Stimulated activated memory B cell treated with anti-CD40 and anti-IgM and Interleukin-4, amounts not matched to agents 10 μg/mL and 1 μg/mL and 100 μg/mL, for 72 hours (primary cell): ENCODE data around the gene ADARB2.
"Not testable (repeated sequence)": the region's sequence is repeated elsewhere in the genome, so short reads cannot be mapped to it uniquely, and the experiment has no call there.

Source experiments
- ATAC-seq: fragments of 150-1000 bp; cut with Tn5 transposase; 2 replicates; pipeline ENCODE4 v1.10.0; 2021
- H3K27ac Mint-ChIP-seq: one replicate; pipeline ENCODE4 v1.8.0; 2022; ENCODE audit warnings: mild to moderate bottlenecking, mixed read lengths
- H3K27me3 Mint-ChIP-seq: one replicate; pipeline ENCODE4 v1.8.0; 2022; ENCODE audit warnings: mixed read lengths
- H3K36me3 Mint-ChIP-seq: one replicate; pipeline ENCODE4 v1.8.0; 2022; ENCODE audit warnings: mixed read lengths
- H3K4me1 Mint-ChIP-seq: one replicate; pipeline ENCODE4 v1.8.0; 2022; ENCODE audit warnings: mixed read lengths
- H3K4me3 Mint-ChIP-seq: one replicate; pipeline ENCODE4 v1.8.0; 2022; ENCODE audit warnings: mild to moderate bottlenecking, moderate library complexity, mixed read lengths
- H3K9me3 Mint-ChIP-seq: one replicate; pipeline ENCODE4 v1.8.0; 2022; ENCODE audit warnings: mixed read lengths

Gene ADARB2

DNA sequence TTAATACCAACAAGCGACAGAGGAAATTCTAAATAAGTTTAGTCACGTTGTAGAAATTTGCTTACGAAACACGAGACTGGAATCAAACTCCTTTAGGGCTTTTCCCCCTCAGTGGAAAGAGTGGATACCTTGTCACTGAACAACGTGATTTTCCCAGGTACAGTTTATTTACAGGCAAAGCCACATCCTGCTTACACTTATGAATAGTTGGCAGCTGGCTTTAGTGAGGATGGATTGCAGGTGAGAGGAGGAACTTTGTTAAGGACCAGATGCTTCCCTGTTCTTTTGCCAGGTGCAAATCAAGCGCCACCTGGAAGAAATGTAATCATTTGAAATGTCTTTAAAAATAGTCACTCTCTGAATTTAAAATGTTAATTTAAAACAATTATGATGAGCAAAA is 282.4 kb downstream of the ADARB2 start:
- no peaks in the 10 kb centered on the region for H3K27me3 Mint-ChIP-seq
- H3K4me1 Mint-ChIP-seq = peaks cover 60% of the 10 kb centered on the region
- H3K4me3 Mint-ChIP-seq = peak overlapping the region; percentile 6
- peak overlapping the region; percentile 61 for H3K27ac Mint-ChIP-seq
- peak; percentile 29 for ATAC-seq
- peaks cover 22% of the 10 kb centered on the region for H3K9me3 Mint-ChIP-seq
- H3K36me3 Mint-ChIP-seq = peaks cover 19% of the 10 kb centered on the region

DNA sequence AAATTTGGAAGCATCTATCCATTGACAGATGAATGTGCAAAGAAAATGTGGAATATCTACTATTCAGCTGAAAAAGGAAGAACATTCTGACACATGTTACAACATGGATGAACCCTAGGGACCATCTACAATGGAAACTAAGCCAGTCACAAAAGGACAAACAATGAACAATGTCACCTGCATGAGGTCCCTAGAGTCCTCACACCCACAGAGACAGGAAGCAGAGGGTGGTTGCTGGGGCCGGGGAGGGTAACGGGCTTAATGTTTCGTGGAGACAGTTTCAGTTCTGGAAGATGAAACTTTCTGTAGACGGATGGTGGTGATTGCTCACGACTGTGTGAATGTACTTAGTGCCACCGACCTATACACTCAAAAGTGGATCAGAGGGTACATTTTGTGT is 282.9 kb downstream of the ADARB2 start:
- peak overlapping the region; percentile 6 for H3K4me3 Mint-ChIP-seq
- peaks cover 60% of the 10 kb centered on the region for H3K4me1 Mint-ChIP-seq
- H3K27me3 Mint-ChIP-seq = no peaks in the 10 kb centered on the region
- peak overlapping the region; percentile 61 for H3K27ac Mint-ChIP-seq
- peaks cover 19% of the 10 kb centered on the region for H3K36me3 Mint-ChIP-seq
- peaks cover 22% of the 10 kb centered on the region for H3K9me3 Mint-ChIP-seq
- ATAC-seq = peak; percentile 99

DNA sequence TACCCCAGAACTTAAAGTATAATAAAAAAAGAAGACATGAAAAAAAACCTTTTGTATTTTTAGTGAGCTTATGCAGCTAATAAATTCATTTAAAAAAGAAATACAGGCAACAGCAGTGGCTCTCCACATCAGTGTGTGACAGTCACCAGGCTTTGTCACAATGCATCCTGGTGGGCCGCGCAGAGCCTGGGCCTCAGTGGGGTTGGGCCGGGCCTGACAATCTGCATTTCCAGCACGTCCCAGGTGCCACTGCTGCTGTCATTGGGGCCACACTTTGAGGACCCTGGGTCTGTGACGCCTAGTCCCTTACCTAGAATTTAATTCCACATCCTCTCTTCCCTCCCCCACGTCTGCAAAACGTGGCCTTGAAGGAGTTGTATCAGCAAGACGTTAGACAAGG is 284.5 kb downstream of the ADARB2 start:
- H3K27ac Mint-ChIP-seq = no peak overlapping the region
- H3K4me3 Mint-ChIP-seq = no peak overlapping the region
- H3K36me3 Mint-ChIP-seq = peaks cover 19% of the 10 kb centered on the region
- no peaks in the 10 kb centered on the region for H3K27me3 Mint-ChIP-seq
- H3K4me1 Mint-ChIP-seq = peaks cover 51% of the 10 kb centered on the region
- no peak for ATAC-seq
- H3K9me3 Mint-ChIP-seq = peaks cover 22% of the 10 kb centered on the region

DNA sequence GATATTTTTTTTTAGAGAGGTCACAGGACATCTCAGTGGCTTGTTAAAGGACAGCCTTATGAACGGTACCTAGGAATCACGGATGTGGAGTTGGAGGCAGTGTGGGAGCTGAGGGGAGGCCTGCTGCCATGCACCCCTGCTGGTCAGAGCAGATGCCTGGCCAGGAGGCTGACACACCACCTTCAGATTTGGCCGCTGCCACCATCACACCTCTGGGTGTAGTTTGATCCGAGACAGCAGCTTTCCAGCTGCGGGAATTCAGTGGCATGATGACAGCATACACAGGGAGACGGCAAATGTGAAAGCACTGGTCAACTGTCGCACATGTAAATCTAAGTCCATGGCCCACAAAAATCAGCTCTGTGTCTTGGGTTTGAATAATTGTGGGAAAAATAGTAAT is 285.4 kb downstream of the ADARB2 start:
- Mint-ChIP-seq H3K4me1 (peaks cover 46% of the 10 kb centered on the region), H3K4me3 (no peak overlapping the region), H3K9me3 (peaks cover 22% of the 10 kb centered on the region), H3K27ac (peak overlapping the region; percentile 67), H3K36me3 (peaks cover 19% of the 10 kb centered on the region), H3K27me3 (no peaks in the 10 kb centered on the region)
- no peak for ATAC-seq

DNA sequence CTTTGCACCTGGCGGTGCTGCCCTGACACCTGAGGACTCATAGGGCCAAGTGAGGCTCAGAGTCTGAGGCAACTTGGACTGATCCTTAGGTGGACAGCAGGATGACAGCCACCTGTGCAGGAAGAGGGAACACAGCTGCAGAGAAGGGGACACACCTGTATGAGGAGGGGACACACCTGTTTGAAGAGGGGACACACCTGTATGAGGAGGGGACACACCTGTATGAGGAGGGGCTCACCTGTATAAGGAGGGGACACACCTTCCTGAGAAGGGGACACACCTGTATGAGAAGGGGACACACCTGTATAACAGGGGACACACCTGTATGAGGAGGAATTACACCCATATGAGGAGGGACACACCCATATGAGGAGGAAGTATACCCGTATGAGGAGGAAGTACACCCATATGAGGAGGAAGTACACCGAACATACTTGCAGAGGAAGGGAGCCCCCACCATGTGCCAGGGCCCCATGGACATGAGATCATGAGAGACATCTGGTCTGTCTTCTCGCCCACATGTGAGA is 285.9 kb downstream of the ADARB2 start:
- ATAC-seq = no peak
- H3K36me3 Mint-ChIP-seq = peaks cover 19% of the 10 kb centered on the region
- H3K4me3 Mint-ChIP-seq = no peak overlapping the region
- peaks cover 22% of the 10 kb centered on the region for H3K9me3 Mint-ChIP-seq
- H3K27me3 Mint-ChIP-seq = no peaks in the 10 kb centered on the region
- H3K27ac Mint-ChIP-seq = peak overlapping the region; percentile 67
- peaks cover 44% of the 10 kb centered on the region for H3K4me1 Mint-ChIP-seq

DNA sequence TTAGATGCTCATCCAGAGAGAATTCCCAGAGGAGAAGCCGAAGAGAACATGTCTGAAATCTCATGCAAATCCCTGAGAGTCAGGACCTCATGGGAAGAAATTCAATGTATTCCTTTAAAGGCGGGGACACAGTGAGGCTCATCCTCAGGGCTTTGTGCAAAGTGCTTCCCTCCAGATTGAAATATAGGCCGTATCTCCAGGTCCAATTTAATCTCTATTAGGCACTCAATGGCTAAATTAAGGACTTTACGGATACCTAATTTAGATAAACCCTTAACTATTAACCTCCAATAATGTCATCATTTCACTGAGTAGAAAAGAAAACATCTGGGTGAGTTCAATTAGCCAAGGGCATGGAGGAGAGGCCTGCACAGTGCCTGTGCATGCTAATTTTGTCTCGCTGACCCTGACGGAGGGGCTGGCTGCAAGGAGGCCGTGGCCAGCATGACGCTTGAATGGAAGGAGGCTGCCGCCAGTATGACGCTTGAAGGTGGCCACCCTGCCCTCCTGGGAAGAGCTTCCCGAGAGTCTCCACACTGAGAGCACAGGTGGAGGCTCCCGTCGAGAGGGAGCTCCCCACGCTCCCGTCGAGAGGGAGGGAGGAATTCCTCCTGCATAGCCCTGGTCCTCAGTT is 287.6 kb downstream of the ADARB2 start:
- H3K27me3 Mint-ChIP-seq = no peaks in the 10 kb centered on the region
- peaks cover 19% of the 10 kb centered on the region for H3K36me3 Mint-ChIP-seq
- no peak overlapping the region for H3K27ac Mint-ChIP-seq
- no peak for ATAC-seq
- peaks cover 19% of the 10 kb centered on the region for H3K9me3 Mint-ChIP-seq
- H3K4me3 Mint-ChIP-seq = no peak overlapping the region
- peaks cover 32% of the 10 kb centered on the region for H3K4me1 Mint-ChIP-seq

DNA sequence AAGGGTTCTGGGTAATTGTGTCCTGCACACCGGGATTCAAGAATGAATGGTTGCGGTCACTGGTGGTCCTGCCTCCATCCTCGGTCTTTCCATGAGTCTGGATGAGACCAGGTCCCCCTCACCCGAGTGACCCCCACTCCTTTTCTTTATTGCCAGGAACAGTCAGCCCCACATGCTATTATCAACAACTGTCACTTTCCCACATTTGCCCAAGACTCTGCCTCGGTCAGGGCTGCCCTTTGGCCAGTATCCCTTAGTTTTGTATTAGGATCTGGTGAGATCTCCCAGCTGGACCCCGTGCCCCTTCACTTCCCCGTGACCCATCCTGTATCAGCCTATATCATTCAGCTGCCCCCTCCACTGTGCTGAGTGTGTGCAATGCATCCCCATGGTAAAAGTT is 288.3 kb downstream of the ADARB2 start:
- Mint-ChIP-seq H3K27ac (no peak overlapping the region), H3K4me1 (peaks cover 26% of the 10 kb centered on the region), H3K36me3 (peaks cover 19% of the 10 kb centered on the region), H3K9me3 (peaks cover 18% of the 10 kb centered on the region), H3K4me3 (no peak overlapping the region), H3K27me3 (no peaks in the 10 kb centered on the region)
- ATAC-seq = no peak

DNA sequence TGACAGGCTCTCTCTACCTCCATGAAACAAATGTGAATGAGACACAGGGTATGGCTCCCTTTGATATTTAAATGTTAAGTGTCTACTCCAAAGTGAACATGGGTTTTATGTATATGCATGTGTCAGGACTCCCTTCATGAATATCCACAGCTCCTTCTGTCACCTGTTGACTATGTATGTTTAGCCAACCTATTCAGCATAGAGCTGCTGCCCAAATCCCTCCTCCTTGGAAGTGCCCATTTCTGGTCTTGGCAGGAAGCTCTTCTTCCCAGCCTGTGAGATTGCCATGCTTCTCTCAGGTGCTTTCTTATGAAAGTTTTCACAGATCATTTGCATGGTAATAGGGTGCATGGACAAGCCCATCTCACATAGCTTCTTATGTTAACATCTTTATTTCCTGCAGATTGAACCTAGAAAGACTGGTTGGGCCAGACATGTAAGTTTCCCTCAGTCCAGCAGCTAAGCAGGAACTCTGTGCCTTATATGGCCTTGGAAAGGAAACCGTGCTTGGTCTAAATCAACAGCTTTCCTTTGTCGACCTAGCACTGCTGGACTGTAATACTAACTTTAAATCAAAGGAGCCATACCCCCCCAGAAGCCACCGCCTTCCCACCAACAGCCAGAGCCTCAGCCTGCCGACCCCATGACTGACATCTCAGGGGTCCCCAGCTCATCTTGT is 288.9 kb downstream of the ADARB2 start:
- Mint-ChIP-seq H3K4me3 (no peak overlapping the region), H3K36me3 (peaks cover 16% of the 10 kb centered on the region), H3K27me3 (no peaks in the 10 kb centered on the region), H3K4me1 (peaks cover 19% of the 10 kb centered on the region), H3K9me3 (peaks cover 13% of the 10 kb centered on the region), H3K27ac (no peak overlapping the region)
- ATAC-seq = no peak

DNA sequence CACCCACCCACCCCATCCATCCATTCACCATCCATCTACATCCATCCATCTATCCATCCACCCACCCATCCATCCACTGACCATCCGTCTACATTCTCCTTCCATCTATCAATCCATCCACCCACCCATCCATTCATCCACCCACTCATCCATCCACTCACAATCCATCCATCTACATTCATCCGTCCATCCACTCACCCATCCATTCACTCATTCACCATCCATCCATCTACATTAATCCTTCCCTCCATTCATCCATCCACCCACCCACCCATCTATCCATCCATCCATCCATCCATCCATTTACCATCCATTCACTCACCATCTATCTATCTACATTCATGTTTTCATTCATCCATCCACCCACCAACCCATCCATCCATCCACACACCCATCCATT is 292.5 kb downstream of the ADARB2 start:
- Mint-ChIP-seq H3K4me3 (no peak overlapping the region), H3K9me3 (no peaks in the 10 kb centered on the region), H3K36me3 (no peaks in the 10 kb centered on the region), H3K4me1 (no peaks in the 10 kb centered on the region), H3K27me3 (no peaks in the 10 kb centered on the region), H3K27ac (no peak overlapping the region)
- ATAC-seq = no peak

DNA sequence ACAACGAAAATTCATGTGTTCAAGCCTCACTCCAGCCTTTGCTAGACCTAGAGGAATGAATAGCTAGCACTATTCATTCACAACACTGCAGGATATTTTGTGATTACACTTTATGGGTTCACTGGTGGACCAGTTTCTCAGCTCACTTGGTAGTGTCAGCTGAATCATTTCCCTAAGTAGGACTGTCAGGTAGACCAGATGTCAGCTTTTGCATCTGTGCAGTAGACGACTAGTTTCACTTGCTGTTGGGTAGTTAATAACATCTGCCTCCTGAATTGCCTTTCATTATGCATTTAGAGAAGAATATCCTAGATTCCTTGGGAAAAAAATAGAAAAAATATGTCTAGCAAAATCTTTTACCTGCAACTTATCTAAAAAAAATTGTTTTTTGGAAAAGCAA is 296.4 kb downstream of the ADARB2 start:
- H3K4me1 Mint-ChIP-seq = no peaks in the 10 kb centered on the region
- ATAC-seq = no peak
- H3K27me3 Mint-ChIP-seq = no peaks in the 10 kb centered on the region
- H3K9me3 Mint-ChIP-seq = no peaks in the 10 kb centered on the region
- H3K4me3 Mint-ChIP-seq = no peak overlapping the region
- no peak overlapping the region for H3K27ac Mint-ChIP-seq
- H3K36me3 Mint-ChIP-seq = no peaks in the 10 kb centered on the region

DNA sequence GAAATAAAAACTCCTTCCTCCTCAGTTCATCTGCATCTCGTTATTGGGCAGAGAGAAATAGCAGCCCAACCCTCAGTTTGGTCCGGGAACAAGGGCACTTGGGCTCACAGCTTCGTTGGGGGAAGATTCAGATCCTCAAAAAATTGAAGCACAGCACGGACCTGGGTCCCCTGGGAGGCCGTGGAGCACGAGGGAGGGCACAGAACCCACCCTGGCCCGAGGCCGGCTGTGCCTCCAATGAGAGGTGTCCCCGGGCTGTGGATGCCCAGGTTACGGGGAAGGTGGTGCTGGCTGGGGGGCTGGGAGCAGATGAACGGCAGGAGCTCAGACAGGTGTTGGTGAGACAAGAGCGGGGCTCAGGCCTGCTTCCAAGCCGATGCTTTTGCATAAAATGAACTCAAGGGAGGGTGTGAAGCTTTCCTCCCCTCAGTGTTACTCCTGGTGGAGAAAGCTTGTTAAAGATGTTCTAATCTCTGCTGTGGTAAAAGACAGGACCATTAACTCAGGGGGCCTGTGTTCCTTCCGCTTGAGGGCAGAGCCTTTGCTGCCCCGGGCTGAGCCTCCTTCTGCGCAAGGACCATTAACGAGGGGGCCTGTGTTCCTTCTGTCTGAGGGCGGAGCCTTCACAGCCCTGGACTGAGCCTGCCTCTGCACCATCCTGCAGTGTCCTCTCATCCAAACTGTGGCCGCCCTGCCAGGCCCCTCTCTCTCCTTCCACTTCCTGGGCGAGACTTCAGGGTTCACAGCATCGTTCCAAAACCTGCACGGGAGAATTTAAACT is 302.2 kb downstream of the ADARB2 start:
- Mint-ChIP-seq H3K4me1 (peaks cover under 1% of the 10 kb centered on the region), H3K27me3 (no peaks in the 10 kb centered on the region)
- ATAC-seq = peak; percentile 55

DNA sequence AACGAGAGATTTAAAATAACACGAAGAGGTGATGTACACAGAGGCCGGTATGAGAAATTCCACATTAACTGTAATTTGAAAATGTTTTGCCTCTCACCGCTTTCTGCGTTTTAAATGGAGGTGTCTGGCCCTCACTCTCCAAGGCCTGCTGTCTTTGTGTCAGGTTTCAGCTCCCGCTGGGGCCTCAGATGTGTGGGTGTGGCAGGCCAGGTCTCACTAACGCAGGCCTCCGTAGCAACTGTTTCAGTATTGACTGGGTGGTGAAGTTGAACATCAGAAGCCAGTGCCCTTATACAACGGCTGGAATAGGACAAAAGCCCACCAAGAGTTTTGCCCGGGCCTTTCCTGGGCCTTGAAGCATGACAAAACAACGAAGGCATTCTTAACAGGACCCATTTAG is 303.1 kb downstream of the ADARB2 start:
- ATAC-seq = no peak
- no peak overlapping the region for H3K27ac Mint-ChIP-seq
- peaks cover 6% of the 10 kb centered on the region for H3K36me3 Mint-ChIP-seq
- no peak overlapping the region for H3K4me3 Mint-ChIP-seq
- no peaks in the 10 kb centered on the region for H3K9me3 Mint-ChIP-seq
- H3K4me1 Mint-ChIP-seq = peaks cover 5% of the 10 kb centered on the region
- no peaks in the 10 kb centered on the region for H3K27me3 Mint-ChIP-seq

More for the DNA sequence above, 302.2 kb downstream of the ADARB2 start:
- Mint-ChIP-seq H3K27ac (no peak overlapping the region), H3K9me3 (no peaks in the 10 kb centered on the region), H3K36me3 (peaks cover 3% of the 10 kb centered on the region), H3K4me3 (no peak overlapping the region)

DNA sequence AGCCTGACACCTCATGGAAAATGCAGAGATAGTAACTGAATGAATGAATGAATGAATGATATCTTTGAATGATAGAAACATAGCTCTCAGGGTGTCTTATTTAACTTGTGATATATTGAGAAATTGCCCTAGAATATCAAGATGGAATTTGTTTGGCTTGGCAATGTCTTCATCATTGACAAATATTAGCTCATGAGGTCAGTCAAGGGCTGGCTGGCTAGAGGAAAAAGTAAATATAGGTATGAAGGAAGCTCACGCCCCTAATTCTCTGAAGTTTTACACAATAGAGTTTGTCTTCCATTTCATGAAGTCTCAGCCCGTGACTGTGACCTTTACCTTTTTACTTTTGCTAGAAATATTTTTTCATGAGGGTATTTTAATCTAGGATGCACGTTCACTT is 305.2 kb downstream of the ADARB2 start:
- no peak for ATAC-seq
- Mint-ChIP-seq H3K9me3 (no peaks in the 10 kb centered on the region), H3K4me1 (peaks cover 10% of the 10 kb centered on the region), H3K27me3 (no peaks in the 10 kb centered on the region), H3K4me3 (no peak overlapping the region), H3K36me3 (peaks cover 6% of the 10 kb centered on the region), H3K27ac (no peak overlapping the region)

DNA sequence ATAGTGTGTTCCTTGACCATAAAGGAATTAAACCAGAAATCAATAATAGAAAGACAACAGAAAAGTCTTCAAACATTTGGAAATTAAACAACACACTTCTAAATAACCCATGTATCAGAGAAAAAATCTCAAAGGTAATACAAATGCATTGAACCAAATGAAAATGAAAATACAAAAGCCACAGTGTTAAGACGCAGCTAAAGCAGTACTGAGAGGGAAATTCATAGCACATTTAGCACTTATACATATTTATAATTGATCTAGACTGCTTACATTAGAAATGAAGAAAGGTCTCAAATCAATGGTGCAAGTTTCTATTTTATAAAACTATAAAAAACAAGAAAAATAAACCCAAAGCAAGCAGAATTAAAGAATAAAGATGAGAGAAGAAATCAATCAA is 306.1 kb downstream of the ADARB2 start:
- Mint-ChIP-seq H3K4me3 (no peak overlapping the region), H3K27ac (no peak overlapping the region), H3K27me3 (no peaks in the 10 kb centered on the region), H3K9me3 (no peaks in the 10 kb centered on the region), H3K36me3 (peaks cover 6% of the 10 kb centered on the region), H3K4me1 (peaks cover 19% of the 10 kb centered on the region)
- ATAC-seq = no peak

DNA sequence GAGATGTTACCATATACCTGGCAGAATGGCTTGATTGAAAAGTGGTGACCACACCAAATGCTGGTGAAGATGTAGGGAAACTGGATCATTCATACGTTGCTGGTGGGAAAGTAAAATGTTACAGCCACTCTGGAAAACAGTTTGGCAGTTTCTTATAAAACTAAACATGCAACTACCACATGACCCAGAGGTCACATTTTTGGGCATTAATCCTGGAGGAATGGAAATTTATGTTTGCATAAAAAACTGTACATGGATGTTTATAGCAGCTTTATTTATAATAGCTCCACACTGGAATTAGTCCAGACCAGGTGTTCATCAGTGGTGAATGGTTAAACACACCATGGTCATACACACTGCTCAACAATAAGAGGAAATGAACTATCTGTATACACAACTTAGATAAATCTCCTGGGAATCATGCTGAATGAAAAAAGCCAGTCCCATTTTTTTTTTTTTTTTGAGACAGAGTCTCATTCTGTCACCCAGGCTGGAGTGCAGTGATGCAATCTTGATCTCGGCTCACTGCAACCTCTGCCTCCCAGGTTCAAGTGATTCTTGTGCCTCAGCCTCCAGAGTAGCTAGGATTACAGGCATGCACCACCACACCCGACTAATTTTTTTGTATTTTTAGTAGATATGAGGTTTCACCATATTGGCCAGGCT is 309.7 kb downstream of the ADARB2 start:
- H3K27me3 Mint-ChIP-seq, H3K4me3 Mint-ChIP-seq, H3K9me3 Mint-ChIP-seq, H3K27ac Mint-ChIP-seq, H3K36me3 Mint-ChIP-seq, ATAC-seq: not testable (repeated sequence)
- H3K4me1 Mint-ChIP-seq = peaks cover 52% of the 10 kb centered on the region
